ENCODE data around the gene LLCFC1. TPM values are rescaled to one million over a fixed set of nuclear protein-coding genes. Genes with fewer than 3 reads are reported as not detected.

LLCFC1 gene
- total RNA-seq (2021; fragmentation: NEBNext Ultra II Directional; extraction: Animal tissue kit (Norgen Biotek cat#: 25700)) (not detected in 2 replicates), polyA plus RNA-seq (2011; rRNA removed) (not detected in 2 replicates), polyA minus RNA-seq (2011; rRNA and poly(A)+ RNA removed) (not detected in 2 replicates)
- polyA plus RNA-seq (2011; cell fraction: cytosol; rRNA removed): not detected
- not detected for polyA plus RNA-seq (2011; cell fraction: nucleus; rRNA removed)
- not detected in 4 replicates for polyA plus RNA-seq (2012, experiment 1 of 2)
- not detected for polyA plus RNA-seq (2012, experiment 2 of 2)
- polyA plus RNA-seq (2013, experiment 1 of 2): not detected
- polyA plus RNA-seq (2013, experiment 2 of 2): not detected
- polyA minus RNA-seq (2011; cell fraction: cytosol; rRNA and poly(A)+ RNA removed): not detected
- not detected for polyA minus RNA-seq (2011; cell fraction: nucleus; rRNA and poly(A)+ RNA removed)
- long read RNA-seq, experiment 1: 0 reads
- long read RNA-seq, experiment 2: 0 reads

GRCh38 chr7:142939226-142939910 is at the start of gene LLCFC1:
LLCFC1 (plus strand) TSS chr7:142939484; CDS start chr7:142939622, 138 bp downstream.
- no peak within 1 kb of the TSS for H4K91ac ChIP-seq (replicated peaks; ENCODE audit: insufficient read length, low read length)
- no peak within 1 kb of the TSS for H3K23ac ChIP-seq (ENCODE audit: insufficient read length)
- 0 out of 2 replicates have a peak within 1 kb of the TSS, but pooled peaks have one; percentile 84 for H4K8ac ChIP-seq (ENCODE audit: extremely low read depth, insufficient read depth, low read length)
- H3K4ac ChIP-seq (replicated peaks; ENCODE audit: insufficient read length, low read depth, low read length): no peak within 1 kb of the TSS
- H2BK15ac ChIP-seq (ENCODE audit: low read length): no peak within 1 kb of the TSS
- 52% methylated on average over 10 of the region's 10 CpGs; no CpG with 5 or more reads in 1 of the 2 experiments for WGBS, 2 experiments (ENCODE audit: extremely low coverage in 1 of 2, insufficient coverage in 1 of 2, insufficient read length in 1 of 2, insufficient replicate concordance in 2 of 2, low coverage in 1 of 2, low lambda C conversion rate in 2 of 2, missing lambda C conversion rate in 1 of 2)
- H4K20me1 ChIP-seq (replicated peaks in 1 of 2; ENCODE audit: control insufficient read depth in 1 of 2, insufficient read depth in 2 of 2, low read length in 2 of 2): peaks cover 0 to 1% of the 10 kb centered on the region in 2 experiments
- H3K27ac ChIP-seq (ENCODE audit: low read depth, low read length): no peak within 1 kb of the TSS
- no peak within 1 kb of the TSS; the same call in 1 of the 2 replicates for H3K18ac ChIP-seq (ENCODE audit: extremely low read depth, low read length)
- no peak within 1 kb of the TSS for H3K14ac ChIP-seq (ENCODE audit: insufficient read length)
- TF ChIP-seq, protein P1, sequence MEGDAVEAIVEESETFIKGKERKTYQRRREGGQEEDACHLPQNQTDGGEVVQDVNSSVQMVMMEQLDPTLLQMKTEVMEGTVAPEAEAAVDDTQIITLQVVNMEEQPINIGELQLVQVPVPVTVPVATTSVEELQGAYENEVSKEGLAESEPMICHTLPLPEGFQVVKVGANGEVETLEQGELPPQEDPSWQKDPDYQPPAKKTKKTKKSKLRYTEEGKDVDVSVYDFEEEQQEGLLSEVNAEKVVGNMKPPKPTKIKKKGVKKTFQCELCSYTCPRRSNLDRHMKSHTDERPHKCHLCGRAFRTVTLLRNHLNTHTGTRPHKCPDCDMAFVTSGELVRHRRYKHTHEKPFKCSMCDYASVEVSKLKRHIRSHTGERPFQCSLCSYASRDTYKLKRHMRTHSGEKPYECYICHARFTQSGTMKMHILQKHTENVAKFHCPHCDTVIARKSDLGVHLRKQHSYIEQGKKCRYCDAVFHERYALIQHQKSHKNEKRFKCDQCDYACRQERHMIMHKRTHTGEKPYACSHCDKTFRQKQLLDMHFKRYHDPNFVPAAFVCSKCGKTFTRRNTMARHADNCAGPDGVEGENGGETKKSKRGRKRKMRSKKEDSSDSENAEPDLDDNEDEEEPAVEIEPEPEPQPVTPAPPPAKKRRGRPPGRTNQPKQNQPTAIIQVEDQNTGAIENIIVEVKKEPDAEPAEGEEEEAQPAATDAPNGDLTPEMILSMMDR (IDR thresholded peaks at IDR 0.05; ENCODE audit: control extremely low read depth in 1 of 3, insufficient read depth in 1 of 3, low read depth in 1 of 3, low read length in 3 of 3): peak; percentile 55 to 97 (median 85)
- TF ChIP-seq EGR1 (IDR thresholded peaks at IDR 0.05; ENCODE audit: borderline replicate concordance, low read depth, low read length) (no peak), SP1 (IDR thresholded peaks at IDR 0.05; ENCODE audit: low read depth, low read length) (no peak), YY1 (IDR thresholded peaks at IDR 0.05; ENCODE audit: low read depth, low read length) (peak; percentile 71; the same call in 1 of the 2 replicates), RXRA (IDR thresholded peaks at IDR 0.05; ENCODE audit: insufficient read depth, low read depth, low read length) (no peak), RAD21 (IDR thresholded peaks at IDR 0.05 in 1 of 2, conservative IDR thresholded peaks at IDR 0.05 in 1 of 2; ENCODE audit: low read depth in 2 of 2, low read length in 2 of 2) (peak; percentile 55 to 71), FOSL1 (IDR thresholded peaks at IDR 0.05; ENCODE audit: insufficient read depth, low read depth, low read length) (no peak)
- H3K4me1 ChIP-seq (replicated peaks in 1 of 4; ENCODE audit: control insufficient read depth in 3 of 4, insufficient read depth in 4 of 4, low read length in 3 of 4): no peaks in the 10 kb centered on the region
- H2AK5ac ChIP-seq (ENCODE audit: low read depth, low read length): no peak within 1 kb of the TSS
- H3K4me2 ChIP-seq (ENCODE audit: insufficient read depth in 1 of 2, low read depth in 2 of 2, low read length in 2 of 2): no peak within 1 kb of the TSS
- H3K9me3 ChIP-seq (ENCODE audit: insufficient read depth in 2 of 2, low read depth in 1 of 2, low read length in 1 of 2): no peaks in the 10 kb centered on the region
- H3K36me3 ChIP-seq (ENCODE audit: control insufficient read depth in 2 of 4, insufficient read depth in 4 of 4, low read length in 3 of 4): no peaks in the 10 kb centered on the region
- H3K4me3 ChIP-seq (ENCODE audit: extremely low read depth in 1 of 4, insufficient read depth in 2 of 4, low read depth in 3 of 4, low read length in 4 of 4): no peak within 1 kb of the TSS
- CTCF ChIA-PET (ENCODE audit: partially characterized antibody): interaction anchor here (0.6 to 2.6 kb wide), 20 partner anchors 8 to 720 kb away, joined by 3 to 12 read pairs (median 4); no protein-coding TSS in a partner anchor
- no peaks in the 10 kb centered on the region for H3K79me1 ChIP-seq (ENCODE audit: low read depth, low read length)
- FAIRE-seq (peak; percentile 65), DNase-seq (ENCODE audit: low read depth in 1 of 2, low spot score in 2 of 2) (peak; percentile 19 to 71)
- H3K27me3 ChIP-seq (replicated peaks in 1 of 4; ENCODE audit: control insufficient read depth in 3 of 4, extremely low read depth in 1 of 4, insufficient read depth in 3 of 4, low read length in 3 of 4): no peaks in the 10 kb centered on the region; a peak in 1 of 7 replicates
- H3K56ac ChIP-seq (replicated peaks; ENCODE audit: insufficient read length, low read depth, low read length): no peak within 1 kb of the TSS
- no peak within 1 kb of the TSS for H3K9ac ChIP-seq (replicated peaks in 1 of 4; ENCODE audit: extremely low read depth in 1 of 4, low read depth in 3 of 4, low read length in 3 of 4)
- no peaks in the 10 kb centered on the region for H3K23me2 ChIP-seq (ENCODE audit: low read depth, low read length)
- no peak within 1 kb of the TSS for H2BK120ac ChIP-seq (replicated peaks; ENCODE audit: low read depth, low read length)
- no peaks in the 10 kb centered on the region for H3K79me2 ChIP-seq (ENCODE audit: control insufficient read depth in 1 of 2, insufficient read depth in 2 of 2, low read length in 2 of 2)
- H2BK5ac ChIP-seq (ENCODE audit: low read depth, low read length): no peak within 1 kb of the TSS
- POLR2A ChIA-PET (ENCODE audit: partially characterized antibody): no interaction called here
- 0 out of 2 replicates have a peak within 1 kb of the TSS, but pooled peaks have one; percentile 56 for H2AFZ ChIP-seq (ENCODE audit: low read length)
- no peak within 1 kb of the TSS for H2BK12ac ChIP-seq (ENCODE audit: low read depth, low read length)
- no peak within 1 kb of the TSS for H4K5ac ChIP-seq (ENCODE audit: insufficient read length, low read depth, low read length)
- no peak within 1 kb of the TSS for H2BK20ac ChIP-seq (ENCODE audit: low read length)
